Mammary epithelial cell (primary cell): ENCODE results near the gene ASIC2.

ENCODE experiments used
- EZH2 ChIP-seq: IDR thresholded peaks from 2 replicates; pipeline ENCODE4 v1.6.1; 2012; ENCODE audit warnings: low read length, inconsistent platforms, borderline replicate concordance
- TF ChIP-seq, protein P1 (sequence below), 2 donors: IDR thresholded peaks in 1 of 2; conservative IDR thresholded peaks in 1 of 2; 2 replicates each; pipeline ENCODE4 v1.5.1; 2011 to 2012; ENCODE audit warnings: inconsistent platforms in 2 of 2, low read length in 2 of 2, mild to moderate bottlenecking in 2 of 2, control low read depth in 1 of 2, low read depth in 1 of 2; ENCODE audit not compliant: insufficient read depth in 1 of 2; ENCODE audit errors: extremely low read depth in 1 of 2

DNA sequence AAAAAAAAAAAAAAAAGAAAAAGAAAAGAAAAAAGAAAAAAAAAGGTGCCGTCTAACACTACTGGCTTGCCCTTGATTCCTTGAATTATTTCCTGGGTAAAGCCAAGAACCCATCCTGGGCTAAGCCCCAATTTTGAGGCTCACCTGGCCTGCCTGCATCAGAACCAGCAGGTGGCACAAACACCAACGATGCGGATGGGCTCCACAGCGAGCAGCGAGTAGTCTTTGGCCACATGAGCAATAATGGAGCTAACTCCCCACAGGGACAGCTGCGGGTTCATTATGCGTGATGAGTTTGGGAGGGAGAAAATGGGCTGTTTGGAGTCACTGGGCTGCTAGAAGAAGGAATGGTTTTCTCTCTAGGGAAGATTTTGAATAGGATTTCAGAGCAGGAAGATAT lies 91.1 kb downstream of the ASIC2 start:
- TF ChIP-seq, protein P1, sequence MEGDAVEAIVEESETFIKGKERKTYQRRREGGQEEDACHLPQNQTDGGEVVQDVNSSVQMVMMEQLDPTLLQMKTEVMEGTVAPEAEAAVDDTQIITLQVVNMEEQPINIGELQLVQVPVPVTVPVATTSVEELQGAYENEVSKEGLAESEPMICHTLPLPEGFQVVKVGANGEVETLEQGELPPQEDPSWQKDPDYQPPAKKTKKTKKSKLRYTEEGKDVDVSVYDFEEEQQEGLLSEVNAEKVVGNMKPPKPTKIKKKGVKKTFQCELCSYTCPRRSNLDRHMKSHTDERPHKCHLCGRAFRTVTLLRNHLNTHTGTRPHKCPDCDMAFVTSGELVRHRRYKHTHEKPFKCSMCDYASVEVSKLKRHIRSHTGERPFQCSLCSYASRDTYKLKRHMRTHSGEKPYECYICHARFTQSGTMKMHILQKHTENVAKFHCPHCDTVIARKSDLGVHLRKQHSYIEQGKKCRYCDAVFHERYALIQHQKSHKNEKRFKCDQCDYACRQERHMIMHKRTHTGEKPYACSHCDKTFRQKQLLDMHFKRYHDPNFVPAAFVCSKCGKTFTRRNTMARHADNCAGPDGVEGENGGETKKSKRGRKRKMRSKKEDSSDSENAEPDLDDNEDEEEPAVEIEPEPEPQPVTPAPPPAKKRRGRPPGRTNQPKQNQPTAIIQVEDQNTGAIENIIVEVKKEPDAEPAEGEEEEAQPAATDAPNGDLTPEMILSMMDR (conservative IDR thresholded peaks at IDR 0.05 in 1 of 2, IDR thresholded peaks at IDR 0.05 in 1 of 2; ENCODE audit: extremely low read depth in 1 of 2, insufficient read depth in 1 of 2, low read depth in 1 of 2, low read length in 2 of 2): peak in 1 of 2 donors; percentile 26
- no peak for TF ChIP-seq EZH2
